ENCODE data around the gene POU2F2.

DNA sequence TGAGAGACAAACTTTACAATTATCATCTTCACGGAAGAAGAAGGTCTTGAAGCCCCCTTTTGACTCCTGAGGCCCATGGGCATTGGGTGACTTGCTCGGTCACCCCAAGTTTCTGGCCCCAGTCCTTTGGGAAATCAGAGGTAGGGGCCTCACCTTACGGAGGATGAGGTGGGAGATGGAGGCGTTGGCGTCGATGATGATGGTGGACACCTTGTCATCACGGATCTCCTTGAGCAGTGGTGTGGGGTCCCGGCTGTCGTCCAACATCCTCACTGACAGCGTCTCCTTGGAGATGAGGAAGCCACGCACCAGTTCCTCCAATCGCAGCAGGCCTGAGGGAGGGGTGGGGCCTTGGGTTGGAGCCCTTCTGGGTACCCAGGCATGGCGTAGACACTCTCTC lies 73.0 kb downstream of the POU2F2 start:
- TF ChIP-seq, protein P1, sequence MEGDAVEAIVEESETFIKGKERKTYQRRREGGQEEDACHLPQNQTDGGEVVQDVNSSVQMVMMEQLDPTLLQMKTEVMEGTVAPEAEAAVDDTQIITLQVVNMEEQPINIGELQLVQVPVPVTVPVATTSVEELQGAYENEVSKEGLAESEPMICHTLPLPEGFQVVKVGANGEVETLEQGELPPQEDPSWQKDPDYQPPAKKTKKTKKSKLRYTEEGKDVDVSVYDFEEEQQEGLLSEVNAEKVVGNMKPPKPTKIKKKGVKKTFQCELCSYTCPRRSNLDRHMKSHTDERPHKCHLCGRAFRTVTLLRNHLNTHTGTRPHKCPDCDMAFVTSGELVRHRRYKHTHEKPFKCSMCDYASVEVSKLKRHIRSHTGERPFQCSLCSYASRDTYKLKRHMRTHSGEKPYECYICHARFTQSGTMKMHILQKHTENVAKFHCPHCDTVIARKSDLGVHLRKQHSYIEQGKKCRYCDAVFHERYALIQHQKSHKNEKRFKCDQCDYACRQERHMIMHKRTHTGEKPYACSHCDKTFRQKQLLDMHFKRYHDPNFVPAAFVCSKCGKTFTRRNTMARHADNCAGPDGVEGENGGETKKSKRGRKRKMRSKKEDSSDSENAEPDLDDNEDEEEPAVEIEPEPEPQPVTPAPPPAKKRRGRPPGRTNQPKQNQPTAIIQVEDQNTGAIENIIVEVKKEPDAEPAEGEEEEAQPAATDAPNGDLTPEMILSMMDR (IDR thresholded peaks at IDR 0.05), result no peak
- no peak for TF ChIP-seq POLR2A (IDR thresholded peaks at IDR 0.05)
